MM.1S (cell line): ENCODE results near the gene CBLN3.

Source experiments
- EZH2 ChIP-seq: fragments of 300-600 bp; sonication (generic); optimal IDR thresholded peaks from 2 replicates; pipeline ENCODE3; 2017; ENCODE audit warnings: low read depth, mild to moderate bottlenecking, antibody characterized with exemption, low read length, mixed read lengths
- EZH2phosphoT487 ChIP-seq: fragments of 300-600 bp; sonication (generic); IDR thresholded peaks from 2 replicates; pipeline ENCODE4 v1.6.1; 2018; ENCODE audit warnings: antibody characterized with exemption, low read length
- TF ChIP-seq, protein P1 (sequence below): fragments of 300-600 bp; sonication (generic); IDR thresholded peaks from 2 replicates; pipeline ENCODE4 v1.5.1; 2016; ENCODE audit warnings: antibody characterized with exemption, low read length, mixed read lengths

DNA sequence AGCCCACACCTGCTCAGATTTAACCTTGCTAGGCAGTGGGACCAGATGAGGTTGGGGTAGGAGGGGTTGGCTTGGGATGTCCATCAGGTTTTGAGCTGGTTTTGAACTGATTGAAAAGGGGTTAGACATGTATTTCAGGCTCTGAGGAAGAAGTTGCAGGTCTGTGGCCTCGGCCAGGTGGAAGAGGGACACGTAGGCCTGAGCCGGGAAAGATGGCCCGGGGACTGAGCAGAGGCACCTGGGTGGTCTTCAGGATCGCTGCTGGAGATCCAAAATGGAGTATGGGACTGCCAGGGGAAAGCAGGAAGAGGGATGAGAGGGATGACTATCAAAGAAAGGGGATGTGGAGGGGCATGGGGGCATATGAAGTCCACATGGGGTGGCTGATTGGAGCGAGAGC, 23.1 kb downstream of the CBLN3 start:
- TF ChIP-seq, protein P1, sequence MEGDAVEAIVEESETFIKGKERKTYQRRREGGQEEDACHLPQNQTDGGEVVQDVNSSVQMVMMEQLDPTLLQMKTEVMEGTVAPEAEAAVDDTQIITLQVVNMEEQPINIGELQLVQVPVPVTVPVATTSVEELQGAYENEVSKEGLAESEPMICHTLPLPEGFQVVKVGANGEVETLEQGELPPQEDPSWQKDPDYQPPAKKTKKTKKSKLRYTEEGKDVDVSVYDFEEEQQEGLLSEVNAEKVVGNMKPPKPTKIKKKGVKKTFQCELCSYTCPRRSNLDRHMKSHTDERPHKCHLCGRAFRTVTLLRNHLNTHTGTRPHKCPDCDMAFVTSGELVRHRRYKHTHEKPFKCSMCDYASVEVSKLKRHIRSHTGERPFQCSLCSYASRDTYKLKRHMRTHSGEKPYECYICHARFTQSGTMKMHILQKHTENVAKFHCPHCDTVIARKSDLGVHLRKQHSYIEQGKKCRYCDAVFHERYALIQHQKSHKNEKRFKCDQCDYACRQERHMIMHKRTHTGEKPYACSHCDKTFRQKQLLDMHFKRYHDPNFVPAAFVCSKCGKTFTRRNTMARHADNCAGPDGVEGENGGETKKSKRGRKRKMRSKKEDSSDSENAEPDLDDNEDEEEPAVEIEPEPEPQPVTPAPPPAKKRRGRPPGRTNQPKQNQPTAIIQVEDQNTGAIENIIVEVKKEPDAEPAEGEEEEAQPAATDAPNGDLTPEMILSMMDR, result no peak
- TF ChIP-seq EZH2phosphoT487, result no peak
- no peak for TF ChIP-seq EZH2
